ENCODE results near the gene TPX2. TPM values are rescaled to one million over a fixed set of nuclear protein-coding genes. Genes with fewer than 3 reads are reported as not detected.

TPX2 gene
- polyA plus RNA-seq, 1 donor (not counting 4 experiments of a cell fraction or from before 2014, with no cell fraction given) = 31.5 TPM

GRCh38 chr20:31723069-31723318 lies 16.1 kb upstream of the TPX2 start:
- Histone ChIP-seq H3K27me3 (ENCODE audit: control insufficient read depth, extremely low read depth, insufficient read depth, low read length) (no peaks in the 10 kb centered on the region), H3K4me3 (ENCODE audit: control insufficient read depth in 2 of 3, extremely low read depth in 1 of 3, insufficient read depth in 2 of 3, low read depth in 1 of 3, low read length in 3 of 3) (peak overlapping the region; percentile 79 to 97 (median 83)), H3K27ac (ENCODE audit: control insufficient read depth, insufficient read depth, low read length) (peak overlapping the region; percentile 98), H3K9ac (ENCODE audit: control insufficient read depth, extremely low read depth, insufficient read depth, low read length) (peak overlapping the region; percentile 99), H4K20me1 (ENCODE audit: control insufficient read depth, extremely low read depth, insufficient read depth, low read length) (no peaks in the 10 kb centered on the region), H3K79me2 (ENCODE audit: control insufficient read depth, insufficient read depth, low read length) (peaks cover 50% of the 10 kb centered on the region), H3K9me1 (ENCODE audit: control insufficient read depth, extremely low read depth, insufficient read depth, low read length) (no peaks in the 10 kb centered on the region), H3K9me3 (ENCODE audit: control insufficient read depth, low read depth, low read length) (no peaks in the 10 kb centered on the region), H2AFZ (ENCODE audit: control insufficient read depth, low read length) (peak overlapping the region; percentile 64), H3K36me3 (ENCODE audit: control insufficient read depth in 2 of 2, extremely low read depth in 1 of 2, insufficient read depth in 2 of 2, low read length in 2 of 2) (peaks cover 12 to 27% of the 10 kb centered on the region in 2 experiments), H3K4me2 (ENCODE audit: control insufficient read depth, extremely low read depth, insufficient read depth, low read depth, low read length) (peak overlapping the region; percentile 98), H3K4me1 (ENCODE audit: control insufficient read depth, extremely low read depth, insufficient read depth, low read length) (peaks cover 21% of the 10 kb centered on the region)
- dilution Hi-C loops (cut with MboI; ENCODE audit: extremely low pct_ligation_motif_present, low sequenced_read_pairs) = no loop called here
- DNase-seq (ENCODE audit: low read depth, low spot score) (no peak), FAIRE-seq (no peak)
- TF ChIP-seq EZH2 (IDR thresholded peaks at IDR 0.05; ENCODE audit: low read length) (no peak), CTCF (optimal IDR thresholded peaks at IDR 0.05 in 1 of 3, IDR thresholded peaks at IDR 0.05 in 1 of 3, conservative IDR thresholded peaks at IDR 0.05 in 1 of 3; ENCODE audit: extremely low read depth in 1 of 3, insufficient read depth in 2 of 3, low read length in 3 of 3) (no peak)

DNA sequence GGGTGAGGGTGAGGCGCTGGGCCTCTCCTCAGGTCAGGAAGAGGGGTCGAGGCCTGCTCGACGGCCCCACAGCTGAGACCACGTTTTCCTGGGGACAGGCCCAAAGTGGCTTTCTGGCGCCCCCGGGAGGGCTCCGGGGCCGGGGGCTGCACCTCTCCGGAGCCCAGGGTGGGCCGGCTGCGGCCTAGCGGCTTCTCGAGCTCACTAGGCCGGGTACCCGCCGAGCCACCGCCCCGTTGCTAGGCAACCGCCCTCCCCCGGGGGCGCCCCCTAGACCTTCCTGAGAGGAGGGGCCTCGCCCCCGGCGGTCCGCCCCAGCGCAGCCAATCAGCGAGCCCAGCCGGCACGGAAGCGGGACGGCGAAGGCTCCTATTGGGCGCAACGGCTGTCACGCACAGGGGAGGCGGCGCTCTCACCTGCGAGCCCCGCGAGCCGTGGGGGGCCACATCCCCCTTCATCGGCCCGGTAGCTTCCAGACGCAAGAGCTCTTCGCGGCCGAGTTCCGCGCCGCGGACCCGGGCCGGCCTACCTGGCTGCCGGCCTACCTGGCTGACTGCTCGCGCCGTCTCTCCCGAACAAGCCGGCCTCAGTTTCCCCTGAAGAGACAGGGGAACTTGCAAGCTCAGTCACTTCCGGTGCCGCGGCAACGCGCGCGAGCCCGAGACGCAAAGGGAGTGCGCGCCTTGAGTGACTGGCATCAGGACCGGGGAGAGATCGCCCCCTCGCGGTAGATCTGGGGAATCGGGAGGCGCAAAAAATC lies 15.6 kb upstream of the TPX2 start:
- Histone ChIP-seq H3K9me3 (ENCODE audit: control insufficient read depth, low read depth, low read length) (no peaks in the 10 kb centered on the region), H3K79me2 (ENCODE audit: control insufficient read depth, insufficient read depth, low read length) (peaks cover 47% of the 10 kb centered on the region), H2AFZ (ENCODE audit: control insufficient read depth, low read length) (peak overlapping the region; percentile 64), H3K9ac (ENCODE audit: control insufficient read depth, extremely low read depth, insufficient read depth, low read length) (peak overlapping the region; percentile 99), H3K36me3 (ENCODE audit: control insufficient read depth in 2 of 2, extremely low read depth in 1 of 2, insufficient read depth in 2 of 2, low read length in 2 of 2) (peaks cover 12 to 24% of the 10 kb centered on the region in 2 experiments), H4K20me1 (ENCODE audit: control insufficient read depth, extremely low read depth, insufficient read depth, low read length) (no peaks in the 10 kb centered on the region), H3K4me1 (ENCODE audit: control insufficient read depth, extremely low read depth, insufficient read depth, low read length) (peaks cover 18% of the 10 kb centered on the region), H3K27me3 (ENCODE audit: control insufficient read depth, extremely low read depth, insufficient read depth, low read length) (no peaks in the 10 kb centered on the region), H3K4me3 (ENCODE audit: control insufficient read depth in 2 of 3, extremely low read depth in 1 of 3, insufficient read depth in 2 of 3, low read depth in 1 of 3, low read length in 3 of 3) (peak overlapping the region; percentile 79 to 97 (median 83)), H3K9me1 (ENCODE audit: control insufficient read depth, extremely low read depth, insufficient read depth, low read length) (no peaks in the 10 kb centered on the region), H3K4me2 (ENCODE audit: control insufficient read depth, extremely low read depth, insufficient read depth, low read depth, low read length) (peak overlapping the region; percentile 98), H3K27ac (ENCODE audit: control insufficient read depth, insufficient read depth, low read length) (peak overlapping the region; percentile 98)
- peak; percentile 89 for DNase-seq (ENCODE audit: low read depth, low spot score)
- dilution Hi-C loops (cut with MboI; ENCODE audit: extremely low pct_ligation_motif_present, low sequenced_read_pairs) = no loop called here
- no peak for FAIRE-seq
- no peak for TF ChIP-seq EZH2 (IDR thresholded peaks at IDR 0.05; ENCODE audit: low read length)
- TF ChIP-seq CTCF (optimal IDR thresholded peaks at IDR 0.05 in 1 of 3, IDR thresholded peaks at IDR 0.05 in 1 of 3, conservative IDR thresholded peaks at IDR 0.05 in 1 of 3; ENCODE audit: extremely low read depth in 1 of 3, insufficient read depth in 2 of 3, low read length in 3 of 3) = peak; percentile 83 to 95 (median 92)

Data from keratinocyte (primary cell).